Liver (tissue), 3 donors: ENCODE measurements around the gene AKTIP.

Experiments
- ATF3 ChIP-seq: IDR thresholded peaks from 2 replicates; pipeline ENCODE4 v1.6.1; 2016; ENCODE audit warnings: antibody characterized with exemption
- EGR1 ChIP-seq, 2 donors: IDR thresholded peaks; 2 replicates each; pipeline ENCODE4 v1.6.1; 2016 to 2018; ENCODE audit warnings: antibody characterized with exemption in 2 of 2, low read depth in 2 of 2
- GABPA ChIP-seq, 2 donors: IDR thresholded peaks in 1 of 2; conservative IDR thresholded peaks in 1 of 2; 2 replicates each; pipeline ENCODE4 v1.6.1; 2016; ENCODE audit warnings: antibody characterized with exemption in 2 of 2, mild to moderate bottlenecking in 1 of 2, moderate library complexity in 1 of 2
- JUND ChIP-seq, 2 donors: IDR thresholded peaks; 2 replicates each; pipeline ENCODE4 v1.6.1; 2016; ENCODE audit warnings: antibody characterized with exemption in 2 of 2
- MAX ChIP-seq: IDR thresholded peaks from 2 replicates; pipeline ENCODE4 v1.6.1; 2016; ENCODE audit warnings: antibody characterized with exemption
- RAD21 ChIP-seq, 2 donors: IDR thresholded peaks; 2 replicates each; pipeline ENCODE4 v1.6.1; 2016; ENCODE audit warnings: antibody characterized with exemption in 2 of 2, mild to moderate bottlenecking in 2 of 2
- REST ChIP-seq: IDR thresholded peaks from 2 replicates; pipeline ENCODE4 v1.6.1; 2016; ENCODE audit warnings: antibody characterized with exemption, mild to moderate bottlenecking
- RXRA ChIP-seq, 2 donors: IDR thresholded peaks; 2 replicates each; pipeline ENCODE4 v1.6.1; 2017 to 2018; ENCODE audit warnings: antibody characterized with exemption in 2 of 2, mild to moderate bottlenecking in 1 of 2
- YY1 ChIP-seq: IDR thresholded peaks from 2 replicates; pipeline ENCODE4 v1.6.1; 2016; ENCODE audit warnings: antibody characterized with exemption, mild to moderate bottlenecking
- TF ChIP-seq, protein P1 (sequence below): fragments of 150-350 bp; IDR thresholded peaks from 2 replicates; pipeline ENCODE4 v1.5.1; 2017; ENCODE audit warnings: improper control_type of control experiment, low read depth, low read length; ENCODE audit not compliant: missing input control
- TF ChIP-seq, protein P2 (sequence below): IDR thresholded peaks from 2 replicates; pipeline ENCODE4 v1.6.1; 2016; ENCODE audit warnings: antibody characterized with exemption
- donor health status: healthy.
- donor health status: healthy.

GRCh38 chr16:53529513-53529912 lies 26.5 kb upstream of the AKTIP start:
- TF ChIP-seq, protein P1, sequence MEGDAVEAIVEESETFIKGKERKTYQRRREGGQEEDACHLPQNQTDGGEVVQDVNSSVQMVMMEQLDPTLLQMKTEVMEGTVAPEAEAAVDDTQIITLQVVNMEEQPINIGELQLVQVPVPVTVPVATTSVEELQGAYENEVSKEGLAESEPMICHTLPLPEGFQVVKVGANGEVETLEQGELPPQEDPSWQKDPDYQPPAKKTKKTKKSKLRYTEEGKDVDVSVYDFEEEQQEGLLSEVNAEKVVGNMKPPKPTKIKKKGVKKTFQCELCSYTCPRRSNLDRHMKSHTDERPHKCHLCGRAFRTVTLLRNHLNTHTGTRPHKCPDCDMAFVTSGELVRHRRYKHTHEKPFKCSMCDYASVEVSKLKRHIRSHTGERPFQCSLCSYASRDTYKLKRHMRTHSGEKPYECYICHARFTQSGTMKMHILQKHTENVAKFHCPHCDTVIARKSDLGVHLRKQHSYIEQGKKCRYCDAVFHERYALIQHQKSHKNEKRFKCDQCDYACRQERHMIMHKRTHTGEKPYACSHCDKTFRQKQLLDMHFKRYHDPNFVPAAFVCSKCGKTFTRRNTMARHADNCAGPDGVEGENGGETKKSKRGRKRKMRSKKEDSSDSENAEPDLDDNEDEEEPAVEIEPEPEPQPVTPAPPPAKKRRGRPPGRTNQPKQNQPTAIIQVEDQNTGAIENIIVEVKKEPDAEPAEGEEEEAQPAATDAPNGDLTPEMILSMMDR = no peak
- TF ChIP-seq REST = no peak
- TF ChIP-seq RAD21 (IDR thresholded peaks at IDR 0.05) = no peak
- no peak for TF ChIP-seq RXRA (IDR thresholded peaks at IDR 0.05)
- no peak for TF ChIP-seq YY1
- no peak for TF ChIP-seq JUND (IDR thresholded peaks at IDR 0.05)
- TF ChIP-seq EGR1 (IDR thresholded peaks at IDR 0.05; ENCODE audit: low read depth in 2 of 2) = no peak
- TF ChIP-seq MAX = no peak
- TF ChIP-seq, protein P2, sequence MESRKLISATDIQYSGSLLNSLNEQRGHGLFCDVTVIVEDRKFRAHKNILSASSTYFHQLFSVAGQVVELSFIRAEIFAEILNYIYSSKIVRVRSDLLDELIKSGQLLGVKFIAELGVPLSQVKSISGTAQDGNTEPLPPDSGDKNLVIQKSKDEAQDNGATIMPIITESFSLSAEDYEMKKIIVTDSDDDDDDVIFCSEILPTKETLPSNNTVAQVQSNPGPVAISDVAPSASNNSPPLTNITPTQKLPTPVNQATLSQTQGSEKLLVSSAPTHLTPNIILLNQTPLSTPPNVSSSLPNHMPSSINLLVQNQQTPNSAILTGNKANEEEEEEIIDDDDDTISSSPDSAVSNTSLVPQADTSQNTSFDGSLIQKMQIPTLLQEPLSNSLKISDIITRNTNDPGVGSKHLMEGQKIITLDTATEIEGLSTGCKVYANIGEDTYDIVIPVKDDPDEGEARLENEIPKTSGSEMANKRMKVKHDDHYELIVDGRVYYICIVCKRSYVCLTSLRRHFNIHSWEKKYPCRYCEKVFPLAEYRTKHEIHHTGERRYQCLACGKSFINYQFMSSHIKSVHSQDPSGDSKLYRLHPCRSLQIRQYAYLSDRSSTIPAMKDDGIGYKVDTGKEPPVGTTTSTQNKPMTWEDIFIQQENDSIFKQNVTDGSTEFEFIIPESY = no peak
- TF ChIP-seq GABPA (IDR thresholded peaks at IDR 0.05 in 1 of 2, conservative IDR thresholded peaks at IDR 0.05 in 1 of 2) = no peak
- no peak for TF ChIP-seq ATF3
